GM18505 (cell line): Measurements from ENCODE around the gene GSG1L.
"Not testable (repeated sequence)": the region's sequence is repeated elsewhere in the genome, so short reads cannot be mapped to it uniquely, and the experiment has no call there.

Experiments
- ATAC-seq: cut with Tn5 transposase; IDR thresholded peaks from one replicate; pipeline ENCODE4 v1.9.1; 2021; ENCODE audit not compliant: unreplicated experiment
- POLR2A ChIP-seq: IDR thresholded peaks from 4 replicates; pipeline ENCODE4 v1.6.1; 2011; ENCODE audit warnings: borderline replicate concordance; ENCODE audit not compliant: insufficient read depth, insufficient read length; ENCODE audit errors: extremely low read depth

The GSG1L gene

GRCh38 chr16:27751676-27752075 lies 311.8 kb downstream of the GSG1L start:
- no peak for ATAC-seq

GRCh38 chr16:27751233-27751632 lies 312.3 kb downstream of the GSG1L start:
- TF ChIP-seq POLR2A: no peak
- no peak for ATAC-seq

More at GRCh38 chr16:27751676-27752075, 311.8 kb downstream of the GSG1L start:
- TF ChIP-seq POLR2A: no peak

- no peak for ATAC-seq
- TF ChIP-seq POLR2A: no peak
These were observed 313.6 kb downstream of the GSG1L start for GRCh38 chr16:27749946-27750345.

GRCh38 chr16:27749547-27749875 lies 314.0 kb downstream of the GSG1L start:
- no peak for TF ChIP-seq POLR2A

GRCh38 chr16:27748868-27749546 lies 314.5 kb downstream of the GSG1L start:
- no peak for TF ChIP-seq POLR2A
- ATAC-seq: no peak

More at GRCh38 chr16:27749547-27749875, 314.0 kb downstream of the GSG1L start:
- ATAC-seq: no peak

- ATAC-seq: no peak
- no peak for TF ChIP-seq POLR2A
These were observed 315.6 kb downstream of the GSG1L start for GRCh38 chr16:27747946-27748345.

GRCh38 chr16:27746076-27746855 lies 317.2 kb downstream of the GSG1L start:
- no peak for TF ChIP-seq POLR2A
- ATAC-seq: no peak

GRCh38 chr16:27745348-27745747 lies 318.2 kb downstream of the GSG1L start:
- no peak for TF ChIP-seq POLR2A
- no peak for ATAC-seq

GRCh38 chr16:27743963-27744362 lies 319.6 kb downstream of the GSG1L start:
- no peak for TF ChIP-seq POLR2A
- ATAC-seq: no peak

GRCh38 chr16:27743001-27743400 lies 320.5 kb downstream of the GSG1L start:
- ATAC-seq: not testable (repeated sequence)

GRCh38 chr16:27742333-27742732 lies 321.2 kb downstream of the GSG1L start:
- ATAC-seq: no peak
- no peak for TF ChIP-seq POLR2A

- no peak for TF ChIP-seq POLR2A
- ATAC-seq: no peak
These were observed 322.9 kb downstream of the GSG1L start for GRCh38 chr16:27740496-27741201.

- TF ChIP-seq POLR2A: no peak
- no peak for ATAC-seq
These were observed 323.7 kb downstream of the GSG1L start for GRCh38 chr16:27739606-27740357.

GRCh38 chr16:27738596-27738995 lies 324.9 kb downstream of the GSG1L start:
- TF ChIP-seq POLR2A: no peak
- no peak for ATAC-seq
